Measurements from ENCODE around the gene TXLNG.
"Not testable (repeated sequence)": the region's sequence is repeated elsewhere in the genome, so short reads cannot be mapped to it uniquely, and the experiment has no call there.

The TXLNG gene

GRCh38 chrX:16839219-16839851 is 53.1 kb downstream of the TXLNG start:
- DNase-seq, result no peak

GRCh38 chrX:16839852-16840460 is 53.7 kb downstream of the TXLNG start:
- DNase-seq, result peak; percentile 4

- DNase-seq, result no peak
These were observed 56.4 kb downstream of the TXLNG start for GRCh38 chrX:16842684-16843083.

GRCh38 chrX:16843208-16843909 is 57.1 kb downstream of the TXLNG start:
- DNase-seq, result no peak

- DNase-seq, result no peak
These were observed 59.4 kb downstream of the TXLNG start for GRCh38 chrX:16845686-16846085.

GRCh38 chrX:16848541-16848940 is 62.3 kb downstream of the TXLNG start:
- no peak for DNase-seq

- DNase-seq, result no peak
These were observed 65.2 kb downstream of the TXLNG start for GRCh38 chrX:16851421-16851820.

GRCh38 chrX:16851827-16852226 is 65.6 kb downstream of the TXLNG start:
- no peak for DNase-seq

- no peak for DNase-seq
These were observed 66.4 kb downstream of the TXLNG start for GRCh38 chrX:16852617-16853179.

GRCh38 chrX:16853537-16853936 is 67.3 kb downstream of the TXLNG start:
- DNase-seq, result no peak

GRCh38 chrX:16855363-16856075 is 69.3 kb downstream of the TXLNG start:
- no peak for DNase-seq

GRCh38 chrX:16856076-16856404 is 69.8 kb downstream of the TXLNG start:
- DNase-seq, result not testable (repeated sequence)

GRCh38 chrX:16856744-16857143 is 70.5 kb downstream of the TXLNG start:
- no peak for DNase-seq

- no peak for DNase-seq
These were observed 76.6 kb downstream of the TXLNG start for GRCh38 chrX:16862829-16863228.

GRCh38 chrX:16867947-16868346 is 81.7 kb downstream of the TXLNG start:
- no peak for DNase-seq

- no peak for DNase-seq
These were observed 82.7 kb downstream of the TXLNG start for GRCh38 chrX:16868920-16869319.

- DNase-seq, result no peak
These were observed 83.3 kb downstream of the TXLNG start for GRCh38 chrX:16869393-16870094.

- peak; percentile 72 for DNase-seq
These were observed 84.0 kb downstream of the TXLNG start, which contains the start of gene RBBP7 for GRCh38 chrX:16870095-16870861. Gene RBBP7 (minus strand): TSS chrX:16870362. CDS start chrX:16870053, 309 bp downstream.

GRCh38 chrX:16870862-16871815 is 84.9 kb downstream of the TXLNG start:
- DNase-seq, result no peak

- no peak for DNase-seq
These were observed 86.8 kb downstream of the TXLNG start for GRCh38 chrX:16873106-16873505.
